Prostate gland (tissue), 2 donors: ENCODE results near the gene CCBE1.

Experiments used
- CTCF ChIP-seq, 4 experiments: fragments of 200-600 bp in 2 of 4; fragments of 450-650 bp in 2 of 4; sonication (generic) in 2 of 4; IDR thresholded peaks; 1 replicate in 3 of 4; 2 replicates in 1 of 4; pipeline ENCODE4 v1.5.1; 2016 to 2019; ENCODE audit warnings: antibody characterized with exemption in 4 of 4, mild to moderate bottlenecking in 2 of 4, moderate library complexity in 2 of 4
- POLR2A ChIP-seq: fragments of 450-650 bp; IDR thresholded peaks from one replicate; pipeline ENCODE4 v1.6.1; 2016; ENCODE audit warnings: antibody characterized with exemption, mild to moderate bottlenecking
- POLR2AphosphoS5 ChIP-seq: sonication (generic); formaldehyde crosslinking; IDR thresholded peaks from one replicate; pipeline ENCODE4 v1.6.1; 2017; ENCODE audit warnings: antibody characterized with exemption

- TF ChIP-seq CTCF (IDR thresholded peaks at IDR 0.05), result no peak
- no peak for TF ChIP-seq POLR2AphosphoS5
- TF ChIP-seq POLR2A, result no peak
Observed at GRCh38 chr18:59607078-59607379, 90.2 kb downstream of the CCBE1 start.
